SK-N-MC (cell line): ENCODE measurements around the gene TFEC.

Experiments used
- FOXP2 ChIP-seq: optimal IDR thresholded peaks from 2 replicates; pipeline ENCODE3; 2011; ENCODE audit warnings: mild to moderate bottlenecking, moderate library complexity; ENCODE audit not compliant: insufficient read depth; ENCODE audit errors: extremely low read length, control extremely low read depth
- POLR2AphosphoS5 ChIP-seq: IDR thresholded peaks from 2 replicates; pipeline ENCODE4 v1.6.1; 2012; ENCODE audit warnings: mild to moderate bottlenecking, low read depth, low read length, borderline replicate concordance

- no peak for TF ChIP-seq FOXP2
- no peak for TF ChIP-seq POLR2AphosphoS5
These were observed 11.8 kb downstream of the TFEC start for GRCh38 chr7:116018731-116019130.
